ENCODE results near the gene CYSRT1. TPM values are rescaled to one million over a fixed set of nuclear protein-coding genes. Genes with fewer than 3 reads are reported as not detected.

CYSRT1 gene
- total RNA-seq, 1 experiment from 2014 or later: 1.0 TPM

GRCh38 chr9:137252555-137253506, 27.9 kb downstream of the CYSRT1 start:
- no peaks in the 10 kb centered on the region for H4K20me1 ChIP-seq (ENCODE audit: control insufficient read depth, insufficient read depth, insufficient read length)
- H2AFZ ChIP-seq (ENCODE audit: low read length): no peak overlapping the region
- no peak overlapping the region for H4K8ac ChIP-seq (replicated peaks; ENCODE audit: insufficient read length, low read depth, low read length)
- H3K9me3 Mint-ChIP-seq: no peaks in the 10 kb centered on the region; a peak in 1 of 5 replicates
- no peak overlapping the region for H3K14ac ChIP-seq (ENCODE audit: insufficient read depth, low read length)
- H3K4me1 Mint-ChIP-seq: peaks cover 8 to 19% of the 10 kb centered on the region in 2 experiments
- H3K56ac ChIP-seq (ENCODE audit: insufficient read length, low read depth, low read length): no peak overlapping the region
- no peak overlapping the region for H3K4me2 ChIP-seq (ENCODE audit: insufficient read depth, insufficient read length, low read length)
- TF ChIP-seq, protein P1, sequence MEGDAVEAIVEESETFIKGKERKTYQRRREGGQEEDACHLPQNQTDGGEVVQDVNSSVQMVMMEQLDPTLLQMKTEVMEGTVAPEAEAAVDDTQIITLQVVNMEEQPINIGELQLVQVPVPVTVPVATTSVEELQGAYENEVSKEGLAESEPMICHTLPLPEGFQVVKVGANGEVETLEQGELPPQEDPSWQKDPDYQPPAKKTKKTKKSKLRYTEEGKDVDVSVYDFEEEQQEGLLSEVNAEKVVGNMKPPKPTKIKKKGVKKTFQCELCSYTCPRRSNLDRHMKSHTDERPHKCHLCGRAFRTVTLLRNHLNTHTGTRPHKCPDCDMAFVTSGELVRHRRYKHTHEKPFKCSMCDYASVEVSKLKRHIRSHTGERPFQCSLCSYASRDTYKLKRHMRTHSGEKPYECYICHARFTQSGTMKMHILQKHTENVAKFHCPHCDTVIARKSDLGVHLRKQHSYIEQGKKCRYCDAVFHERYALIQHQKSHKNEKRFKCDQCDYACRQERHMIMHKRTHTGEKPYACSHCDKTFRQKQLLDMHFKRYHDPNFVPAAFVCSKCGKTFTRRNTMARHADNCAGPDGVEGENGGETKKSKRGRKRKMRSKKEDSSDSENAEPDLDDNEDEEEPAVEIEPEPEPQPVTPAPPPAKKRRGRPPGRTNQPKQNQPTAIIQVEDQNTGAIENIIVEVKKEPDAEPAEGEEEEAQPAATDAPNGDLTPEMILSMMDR (conservative IDR thresholded peaks at IDR 0.05): no peak
- WGBS (ENCODE audit: extremely low coverage, insufficient read length, low lambda C conversion rate): no CpG with 5 or more reads among the region's 35 CpGs
- no peak overlapping the region; a peak in 1 of 7 replicates for H3K27ac Mint-ChIP-seq
- no peak overlapping the region for H2BK120ac ChIP-seq (ENCODE audit: low read depth, low read length, poor library complexity, severe bottlenecking)
- H4K91ac ChIP-seq (ENCODE audit: insufficient read length, low read depth, low read length): no peak overlapping the region
- H3T11ph ChIP-seq (ENCODE audit: low read length): no peak overlapping the region
- H3K9ac ChIP-seq (ENCODE audit: extremely low read depth, insufficient read length, low read length): no peak overlapping the region
- no peak overlapping the region for H3K27ac ChIP-seq (ENCODE audit: insufficient read length, low read depth, low read length)
- peaks cover 7 to 12% (median 8%) of the 10 kb centered on the region in 3 experiments; a peak in 6 of 7 replicates for H3K36me3 Mint-ChIP-seq (ENCODE audit: insufficient read depth in 1 of 3, low read depth in 3 of 3)
- H2AK5ac ChIP-seq (ENCODE audit: insufficient read length, low read length): no peak overlapping the region
- no peak overlapping the region for H3K23ac ChIP-seq (ENCODE audit: insufficient read length, low read depth, low read length)
- DNase-seq: peak; percentile 69
- peak overlapping the region in 1 of 2 experiments; percentile 29; a peak in 1 of 5 replicates for H3K4me3 Mint-ChIP-seq
- H3K79me1 ChIP-seq (ENCODE audit: insufficient read depth, low read depth, low read length, poor library complexity, severe bottlenecking): peaks cover 5% of the 10 kb centered on the region
- no peaks in the 10 kb centered on the region for H3K4me1 ChIP-seq (ENCODE audit: insufficient read depth, low read length)
- H2BK5ac ChIP-seq (ENCODE audit: insufficient read length, low read length): no peak overlapping the region
- H3K27me3 Mint-ChIP-seq (ENCODE audit: low read depth): peaks cover 20% of the 10 kb centered on the region
- no peak overlapping the region for H3K18ac ChIP-seq (ENCODE audit: insufficient read length, low read depth, low read length)
- H2BK12ac ChIP-seq (ENCODE audit: insufficient read length, low read depth, low read length): no peak overlapping the region
- no peaks in the 10 kb centered on the region for H3K9me3 ChIP-seq (ENCODE audit: control insufficient read depth, low read depth, low read length)
- peaks cover 14% of the 10 kb centered on the region for H3K23me2 ChIP-seq (ENCODE audit: insufficient read length, low read depth, low read length, poor library complexity, severe bottlenecking)
- no peaks in the 10 kb centered on the region for H3K27me3 ChIP-seq (ENCODE audit: insufficient read depth, low read length)
- H2BK20ac ChIP-seq (ENCODE audit: low read depth, low read length, poor library complexity, severe bottlenecking): no peak overlapping the region
- no peak overlapping the region for H3K4ac ChIP-seq (ENCODE audit: low read depth, low read length)
- no peak overlapping the region for H2BK15ac ChIP-seq (ENCODE audit: low read depth, low read length)
- peaks cover 6% of the 10 kb centered on the region; the same call in 1 of the 2 replicates for H3K79me2 ChIP-seq (ENCODE audit: insufficient read depth, low read length)
- no peak overlapping the region for H4K5ac ChIP-seq (ENCODE audit: insufficient read length, low read depth, low read length)

Measured in H9 (cell line).